ENCODE measurements around the gene IL1RAPL1.

IL1RAPL1 gene

DNA sequence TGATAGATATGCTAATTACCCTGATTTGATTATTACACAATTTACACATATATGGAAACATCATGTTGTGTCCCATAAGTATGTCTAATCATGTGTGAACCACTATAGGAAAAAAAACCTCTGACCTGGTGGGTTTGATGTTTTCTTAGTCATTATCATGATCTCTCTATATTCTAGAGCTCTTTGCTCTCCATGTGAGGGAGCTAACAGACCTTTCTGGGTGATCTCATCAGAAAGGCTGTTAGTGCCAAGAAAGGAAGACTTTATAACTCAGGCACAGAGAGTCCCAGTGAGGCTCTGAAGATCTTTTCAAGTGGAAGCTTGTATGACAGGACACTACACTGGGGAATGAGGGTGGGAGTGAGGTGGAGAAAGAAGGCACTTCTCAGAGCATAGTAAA lies 1100.4 kb downstream of the IL1RAPL1 start:
- DNase-seq (ENCODE audit: low spot score): peak; percentile 0
- TF ChIP-seq, protein P1, sequence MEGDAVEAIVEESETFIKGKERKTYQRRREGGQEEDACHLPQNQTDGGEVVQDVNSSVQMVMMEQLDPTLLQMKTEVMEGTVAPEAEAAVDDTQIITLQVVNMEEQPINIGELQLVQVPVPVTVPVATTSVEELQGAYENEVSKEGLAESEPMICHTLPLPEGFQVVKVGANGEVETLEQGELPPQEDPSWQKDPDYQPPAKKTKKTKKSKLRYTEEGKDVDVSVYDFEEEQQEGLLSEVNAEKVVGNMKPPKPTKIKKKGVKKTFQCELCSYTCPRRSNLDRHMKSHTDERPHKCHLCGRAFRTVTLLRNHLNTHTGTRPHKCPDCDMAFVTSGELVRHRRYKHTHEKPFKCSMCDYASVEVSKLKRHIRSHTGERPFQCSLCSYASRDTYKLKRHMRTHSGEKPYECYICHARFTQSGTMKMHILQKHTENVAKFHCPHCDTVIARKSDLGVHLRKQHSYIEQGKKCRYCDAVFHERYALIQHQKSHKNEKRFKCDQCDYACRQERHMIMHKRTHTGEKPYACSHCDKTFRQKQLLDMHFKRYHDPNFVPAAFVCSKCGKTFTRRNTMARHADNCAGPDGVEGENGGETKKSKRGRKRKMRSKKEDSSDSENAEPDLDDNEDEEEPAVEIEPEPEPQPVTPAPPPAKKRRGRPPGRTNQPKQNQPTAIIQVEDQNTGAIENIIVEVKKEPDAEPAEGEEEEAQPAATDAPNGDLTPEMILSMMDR (conservative IDR thresholded peaks at IDR 0.05; ENCODE audit: low read depth): no peak
- POLR2A ChIA-PET (ENCODE audit: low non-redundant PET): no interaction called here
- CTCF ChIA-PET: no interaction called here
- no peak overlapping the region for H3K27ac ChIP-seq

DNA sequence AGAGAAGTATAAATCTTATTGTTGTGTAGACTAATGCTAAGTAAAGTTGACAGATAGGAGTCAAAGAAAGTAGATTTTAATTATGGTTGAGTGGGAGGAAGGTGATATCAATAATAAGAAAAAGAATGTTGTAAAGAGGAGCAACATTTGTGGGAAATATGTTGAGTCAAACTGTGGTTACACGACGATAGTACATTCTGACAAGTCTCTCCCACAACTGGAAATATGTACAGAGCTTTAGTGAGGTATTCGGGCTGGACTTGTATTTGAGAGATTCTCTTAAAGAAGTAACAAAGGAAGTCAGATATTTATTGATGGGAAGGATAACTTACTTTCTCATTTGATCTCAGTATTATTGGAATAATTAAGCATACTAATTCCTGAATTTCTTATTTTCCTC lies 1102.8 kb downstream of the IL1RAPL1 start:
- no peak for DNase-seq (ENCODE audit: low spot score)
- CTCF ChIA-PET: no interaction called here
- TF ChIP-seq, protein P1 (conservative IDR thresholded peaks at IDR 0.05; ENCODE audit: low read depth): no peak
- POLR2A ChIA-PET (ENCODE audit: low non-redundant PET): no interaction called here
- H3K27ac ChIP-seq: no peak overlapping the region

DNA sequence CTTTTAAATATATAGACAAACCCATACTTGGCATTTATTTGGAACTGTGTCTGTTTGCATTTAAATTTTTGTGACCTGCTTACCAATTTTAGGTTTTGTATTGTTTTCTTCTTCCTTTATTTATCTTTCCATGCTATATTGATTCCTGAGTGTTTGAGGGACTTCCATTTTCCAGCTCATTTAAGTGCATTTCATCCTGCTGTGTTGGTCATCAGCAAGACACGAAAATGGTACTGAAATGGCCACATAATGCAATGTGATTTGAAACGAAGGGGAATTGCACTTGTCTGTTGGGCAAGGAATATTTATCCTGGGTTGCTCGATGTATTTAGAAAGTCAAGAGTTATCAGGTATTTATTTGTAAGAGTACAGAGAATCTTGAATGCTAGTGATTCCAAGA lies 1103.8 kb downstream of the IL1RAPL1 start:
- POLR2A ChIA-PET (ENCODE audit: low non-redundant PET): no interaction called here
- TF ChIP-seq, protein P1 (conservative IDR thresholded peaks at IDR 0.05; ENCODE audit: low read depth): no peak
- no peak overlapping the region for H3K27ac ChIP-seq
- CTCF ChIA-PET: no interaction called here
- DNase-seq (ENCODE audit: low spot score): no peak

DNA sequence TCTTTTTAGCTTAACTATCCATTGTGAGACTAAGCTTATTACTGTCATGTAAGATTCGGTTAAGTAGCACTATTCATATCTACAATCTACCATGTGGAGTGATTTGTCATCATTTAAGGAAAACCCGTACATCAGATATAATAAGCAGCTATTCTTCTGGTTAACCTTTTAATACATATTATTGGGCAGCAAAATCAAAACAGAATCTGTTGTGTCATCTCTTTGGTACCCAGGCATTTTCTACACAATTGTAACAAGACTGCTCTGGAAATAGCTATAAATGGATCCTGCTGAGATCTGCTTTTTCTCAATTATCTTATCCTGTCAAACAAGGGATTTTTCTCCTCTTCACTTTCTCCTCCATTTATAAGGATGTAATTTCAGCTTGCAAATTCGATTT lies 1106.7 kb downstream of the IL1RAPL1 start:
- TF ChIP-seq, protein P1 (conservative IDR thresholded peaks at IDR 0.05; ENCODE audit: low read depth): no peak
- no peak overlapping the region for H3K27ac ChIP-seq
- ChIA-PET POLR2A (ENCODE audit: low non-redundant PET) (no interaction called here), CTCF (no interaction called here)
- no peak for DNase-seq (ENCODE audit: low spot score)

DNA sequence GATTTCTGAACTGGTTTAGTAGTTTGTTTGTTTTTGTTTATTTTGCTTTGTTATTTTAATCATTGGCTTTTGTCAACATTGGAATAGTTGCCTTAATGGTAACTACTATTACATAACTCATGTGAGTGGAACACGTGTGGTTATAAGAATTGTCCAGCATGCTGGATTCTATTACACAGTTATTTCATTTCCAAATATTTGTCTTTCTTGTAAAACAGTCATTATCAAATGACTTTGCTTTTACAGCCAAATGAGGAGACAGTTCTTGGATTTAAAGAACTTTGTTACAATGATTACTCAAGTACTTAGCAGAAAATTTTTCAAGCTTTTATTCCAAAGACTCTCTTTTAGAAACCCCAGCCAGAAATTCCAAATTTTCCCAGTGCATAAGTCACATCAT lies 1112.0 kb downstream of the IL1RAPL1 start:
- ChIA-PET POLR2A (ENCODE audit: low non-redundant PET) (no interaction called here), CTCF (interaction anchor here (0.6 kb wide), 1 partner anchor 149 kb away, joined by 3 read pairs; no protein-coding TSS in a partner anchor)
- DNase-seq (ENCODE audit: low spot score): no peak
- TF ChIP-seq, protein P1 (conservative IDR thresholded peaks at IDR 0.05; ENCODE audit: low read depth): no peak
- no peak overlapping the region for H3K27ac ChIP-seq

DNA sequence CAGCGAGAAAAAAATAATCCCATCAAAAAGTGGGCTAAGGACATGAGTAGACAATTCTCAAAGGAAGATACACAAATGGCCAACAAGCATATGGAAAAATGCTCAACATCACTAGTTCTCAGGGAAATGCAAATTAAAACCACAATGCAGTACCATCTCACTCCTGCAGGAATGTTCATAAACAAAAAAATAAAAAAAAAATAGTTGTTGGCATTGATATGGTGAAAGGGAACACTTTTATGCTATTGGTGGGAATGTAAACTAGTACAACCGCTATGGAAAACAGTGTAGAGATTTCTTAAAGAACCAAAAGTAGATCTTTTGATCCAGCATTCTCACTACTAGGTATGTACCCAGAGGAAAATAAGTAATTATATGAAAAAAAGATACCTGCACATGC lies 1119.8 kb downstream of the IL1RAPL1 start:
- POLR2A ChIA-PET (ENCODE audit: low non-redundant PET): no interaction called here
- no peak overlapping the region for H3K27ac ChIP-seq
- CTCF ChIA-PET: no interaction called here
- DNase-seq (ENCODE audit: low spot score): no peak
- TF ChIP-seq, protein P1 (conservative IDR thresholded peaks at IDR 0.05; ENCODE audit: low read depth): no peak

DNA sequence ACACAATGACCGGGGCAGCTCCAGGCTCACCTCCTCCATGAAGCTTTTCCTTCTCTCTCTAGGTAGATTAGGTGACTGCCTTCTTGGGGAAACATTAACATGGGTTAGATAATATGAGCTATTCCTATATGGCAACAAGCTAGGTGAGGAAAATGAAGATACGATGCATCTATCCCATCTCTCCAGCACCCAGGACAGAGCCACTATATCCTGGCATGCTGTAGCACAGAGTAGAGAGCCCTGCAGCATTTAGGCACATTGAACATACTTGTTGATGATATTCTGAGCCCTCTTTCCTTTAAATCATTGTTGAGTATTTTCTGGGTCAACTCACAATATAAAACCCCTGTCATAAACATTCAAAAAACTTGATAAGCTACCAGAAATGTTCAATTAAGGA lies 1133.9 kb downstream of the IL1RAPL1 start:
- POLR2A ChIA-PET (ENCODE audit: low non-redundant PET): no interaction called here
- no peak for DNase-seq (ENCODE audit: low spot score)
- CTCF ChIA-PET: no interaction called here
- TF ChIP-seq, protein P1 (conservative IDR thresholded peaks at IDR 0.05; ENCODE audit: low read depth): no peak
- H3K27ac ChIP-seq: no peak overlapping the region

All from RWPE1 (cell line).